Adrenal gland (tissue), 19 donors: ENCODE data around the gene DVL3. TPM values are rescaled to one million over a fixed set of nuclear protein-coding genes. Genes with fewer than 3 reads are reported as not detected.

Source experiments
- DNase-seq, 7 donors: peaks; one replicate each; pipeline ENCODE4 v3.0.0-alpha.2; 2019 to 2020
- H3K27ac ChIP-seq, 5 donors: fragments of 200-600 bp; sonication (generic) in 4 of 5; 1 replicate in 3 of 5; 2 replicates in 2 of 5; pipeline versions ENCODE4 v1.5.1 to v1.8.0; 2016 to 2020; ENCODE audit warnings: mild to moderate bottlenecking in 1 of 5
- H3K27me3 ChIP-seq: fragments of 200-600 bp; 2 replicates; pipeline ENCODE4 v1.8.0; 2021
- H3K36me3 ChIP-seq, 2 donors: fragments of 200-600 bp; replicated peaks in 1 of 2; 1 replicate in 1 of 2; 2 replicates in 1 of 2; pipeline versions ENCODE4 v1.5.1 to v1.8.0; 2018 to 2022
- H3K4me1 ChIP-seq, 2 donors: fragments of 200-600 bp; replicated peaks in 1 of 2; 1 replicate in 1 of 2; 2 replicates in 1 of 2; pipeline versions ENCODE4 v1.5.1 to v1.8.0; 2018 to 2021
- H3K4me3 ChIP-seq, 4 donors: fragments of 200-600 bp; sonication (generic) in 3 of 4; one replicate each; pipeline ENCODE4 v1.5.1; 2016 to 2018
- H3K9me3 ChIP-seq, 3 donors: fragments of 200-600 bp; sonication (generic) in 1 of 3; replicated peaks in 1 of 3; 1 replicate in 2 of 3; 2 replicates in 1 of 3; pipeline versions ENCODE4 v1.5.1 to v1.8.0; 2016 to 2021
- POLR2A ChIP-seq, 2 donors: fragments of 450-650 bp; IDR thresholded peaks; one replicate each; pipeline ENCODE4 v1.6.1; 2017; ENCODE audit warnings: antibody characterized with exemption in 2 of 2, mild to moderate bottlenecking in 2 of 2, moderate library complexity in 1 of 2
- WGBS, 4 donors: extraction: QIAGEN DNeasy Blood & Tissue Kit in 2 of 4; methylation state at CpG; one replicate each; pipeline versions ENCODE4 v1.1.5 to v1.1.7; 2013 to 2017; 5-methylcytosine and 5-hydroxymethylcytosine counted together
- intact Hi-C, 2 donors: fragments of 100-400 bp; cut with DNase I; formaldehyde crosslinking; loops; one replicate each; pipeline versions ENCODE4 v1.14.1 to v1.15.0; 2022 to 2023
- long read RNA-seq, 10 donors: library from polyadenylated mRNA in 3 of 10; unstranded in 2 of 10; stranded (forward) in 1 of 10; transcript quantifications; one replicate each; pipeline ENCODE4 v2.0.0 and lab custom pipeline, GENCODE V29; 2021 to 2026
- polyA plus RNA-seq, 3 donors: library from polyadenylated mRNA; stranded (reverse); fragments of 200-250 nt in 2 of 3; fragments of 350-450 nt in 1 of 3; fragmentation: Illumina TruSeq in 1 of 3; extraction: RNeasy Lipid Tissue Mini Kit (QIAGEN cat#74804) in 1 of 3; gene quantifications; one replicate each; pipeline ENCODE4 v1.2.3, GENCODE V29; 2013 to 2014
- total RNA-seq, 9 donors: library from RNA; depleted of rRNA in 4 of 9; stranded (reverse); fragments of >200 nt in 4 of 9; fragments of 120-200 nt in 1 of 9; fragmentation: NEBNext Ultra II Directional in 1 of 9; extraction: Animal tissue kit (Norgen Biotek cat#: 25700) in 1 of 9; gene quantifications; one replicate each; pipeline versions ENCODE4 v1.1.0 to v1.2.4, GENCODE V29; 2013 to 2023
- TF ChIP-seq, protein P1 (sequence below), 6 experiments: fragments of 450-650 bp in 4 of 6; fragments of 200-600 bp in 2 of 6; sonication (generic) in 1 of 6; IDR thresholded peaks; 1 replicate in 5 of 6; 2 replicates in 1 of 6; pipeline versions ENCODE4 v1.5.1 to v1.8.0; 2016 to 2021; ENCODE audit warnings: antibody characterized with exemption in 6 of 6, mild to moderate bottlenecking in 2 of 6, moderate library complexity in 1 of 6
- donor health status: healthy with polysubstance abuse.
- donor health status: Bipolar disorder and iron deficiency.
- donor health status: DM: yes; HTN: yes; CAD: no.
- donor health status: DM: no; HTN: no; CAD: no.
- donor health status: DM: no; HTN: no; CAD: no.
- donor health status: DM: yes; HTN: yes; CAD: no.

The DVL3 gene
- total RNA-seq: 10 to 100 TPM; 34.1 to 94.1 (median 64.2) TPM
- polyA plus RNA-seq: 10 to 100 TPM; 45.8 to 92.9 (median 69.8) TPM
- long read RNA-seq, donor 1, full-length matches to known transcripts: 5 of 5 reads
- long read RNA-seq, donor 1, partial matches to known transcripts: 0 of 5 reads
- long read RNA-seq, donor 1, other reads (novel, unspliced or antisense): 0 of 5 reads
- long read RNA-seq, donor 2, full-length matches to known transcripts: 6 of 11 reads
- long read RNA-seq, donor 2, partial matches to known transcripts: 5 of 11 reads
- long read RNA-seq, donor 2, other reads (novel, unspliced or antisense): 0 of 11 reads
- long read RNA-seq, donor 3, full-length matches to known transcripts: 3 of 9 reads
- long read RNA-seq, donor 3, partial matches to known transcripts: 6 of 9 reads
- long read RNA-seq, donor 3, other reads (novel, unspliced or antisense): 0 of 9 reads
- long read RNA-seq, donor 4, full-length matches to known transcripts: 1 of 6 reads
- long read RNA-seq, donor 4, partial matches to known transcripts: 4 of 6 reads
- long read RNA-seq, donor 4, other reads (novel, unspliced or antisense): 1 of 6 reads
- long read RNA-seq, donor 5, full-length matches to known transcripts: 131 of 187 reads
- long read RNA-seq, donor 5, partial matches to known transcripts: 14 of 187 reads
- long read RNA-seq, donor 5, other reads (novel, unspliced or antisense): 42 of 187 reads
- long read RNA-seq, donor 6, partial matches to known transcripts: 4 of 4 reads
- long read RNA-seq, donor 6, other reads (novel, unspliced or antisense): 0 of 4 reads
- long read RNA-seq, donor 7, full-length matches to known transcripts: 3 of 3 reads
- long read RNA-seq, donor 7, partial matches to known transcripts: 0 of 3 reads
- long read RNA-seq, donor 7, other reads (novel, unspliced or antisense): 0 of 3 reads
- long read RNA-seq, donor 8, full-length matches to known transcripts: 16 of 24 reads
- long read RNA-seq, donor 8, partial matches to known transcripts: 8 of 24 reads
- long read RNA-seq, donor 8, other reads (novel, unspliced or antisense): 0 of 24 reads
- long read RNA-seq, donor 9, full-length matches to known transcripts: 3 of 24 reads
- long read RNA-seq, donor 9, partial matches to known transcripts: 21 of 24 reads
- long read RNA-seq, donor 9, other reads (novel, unspliced or antisense): 0 of 24 reads
- long read RNA-seq, donor 10, full-length matches to known transcripts: 4 of 4 reads
- long read RNA-seq, donor 10, partial matches to known transcripts: 0 of 4 reads
- long read RNA-seq, donor 10, other reads (novel, unspliced or antisense): 0 of 4 reads

DNA sequence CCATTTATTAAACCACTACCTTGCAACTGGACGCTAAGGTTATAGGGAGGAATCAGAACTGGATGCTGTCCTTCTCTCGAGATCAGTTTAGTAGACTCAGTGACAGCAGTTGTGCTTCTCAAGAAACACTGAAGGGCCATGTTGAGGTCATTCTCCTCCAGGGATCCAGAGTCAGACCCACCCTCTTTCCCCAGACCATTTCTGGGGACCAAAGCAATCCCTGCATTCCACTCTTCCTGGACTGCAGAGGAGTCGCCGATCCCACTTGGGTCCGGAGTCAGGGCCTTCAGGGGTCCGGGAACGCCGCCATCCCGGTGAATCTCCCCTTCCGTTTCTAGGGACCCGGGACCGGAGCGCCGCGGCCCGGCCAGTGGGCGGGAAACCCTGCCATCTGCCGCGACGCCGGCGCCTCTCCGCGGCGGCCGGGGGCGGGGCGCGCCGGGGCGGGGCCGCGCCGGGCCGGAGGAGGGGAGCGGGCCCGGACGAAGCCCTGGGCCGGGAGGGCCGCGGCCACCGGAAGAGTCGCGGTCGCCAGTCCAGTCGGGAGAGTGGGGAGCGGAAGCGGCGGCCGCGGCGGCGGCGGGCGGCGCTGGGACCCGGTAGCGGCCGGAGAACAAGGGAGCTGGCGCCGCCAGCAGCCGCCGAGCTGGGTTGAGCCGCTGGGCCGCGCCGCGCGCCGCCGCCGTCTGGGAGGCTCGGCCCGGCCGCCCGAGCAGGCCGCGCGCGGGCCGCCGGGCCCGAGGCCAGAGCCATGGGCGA lies at the start of gene DVL3:
Gene DVL3 (plus strand): TSS at position 493 of the 759 bp plus-strand sequence. CDS start 259 bp downstream, at position 752.
- H3K4me3 ChIP-seq: peak within 1 kb of the TSS; percentile 72 to 98 (median 84)
- intact Hi-C loops: no loop called here
- peaks cover 24 to 33% of the 10 kb centered on the region in 2 donors for H3K4me1 ChIP-seq
- H3K36me3 ChIP-seq: no peaks in the 10 kb centered on the region
- H3K27ac ChIP-seq: peak within 1 kb of the TSS; percentile 48 to 95 (median 87)
- TF ChIP-seq, protein P1, sequence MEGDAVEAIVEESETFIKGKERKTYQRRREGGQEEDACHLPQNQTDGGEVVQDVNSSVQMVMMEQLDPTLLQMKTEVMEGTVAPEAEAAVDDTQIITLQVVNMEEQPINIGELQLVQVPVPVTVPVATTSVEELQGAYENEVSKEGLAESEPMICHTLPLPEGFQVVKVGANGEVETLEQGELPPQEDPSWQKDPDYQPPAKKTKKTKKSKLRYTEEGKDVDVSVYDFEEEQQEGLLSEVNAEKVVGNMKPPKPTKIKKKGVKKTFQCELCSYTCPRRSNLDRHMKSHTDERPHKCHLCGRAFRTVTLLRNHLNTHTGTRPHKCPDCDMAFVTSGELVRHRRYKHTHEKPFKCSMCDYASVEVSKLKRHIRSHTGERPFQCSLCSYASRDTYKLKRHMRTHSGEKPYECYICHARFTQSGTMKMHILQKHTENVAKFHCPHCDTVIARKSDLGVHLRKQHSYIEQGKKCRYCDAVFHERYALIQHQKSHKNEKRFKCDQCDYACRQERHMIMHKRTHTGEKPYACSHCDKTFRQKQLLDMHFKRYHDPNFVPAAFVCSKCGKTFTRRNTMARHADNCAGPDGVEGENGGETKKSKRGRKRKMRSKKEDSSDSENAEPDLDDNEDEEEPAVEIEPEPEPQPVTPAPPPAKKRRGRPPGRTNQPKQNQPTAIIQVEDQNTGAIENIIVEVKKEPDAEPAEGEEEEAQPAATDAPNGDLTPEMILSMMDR (IDR thresholded peaks at IDR 0.05): no peak
- peak; percentile 61 to 65 for TF ChIP-seq POLR2A (IDR thresholded peaks at IDR 0.05)
- no peaks in the 10 kb centered on the region for H3K9me3 ChIP-seq
- peak; percentile 63 to 75 (median 69) for DNase-seq
- H3K27me3 ChIP-seq: no peaks in the 10 kb centered on the region
- 1 to 2% (median 1%) methylated on average over 12 to 84 of the region's 84 CpGs for WGBS, 4 donors

DNA sequence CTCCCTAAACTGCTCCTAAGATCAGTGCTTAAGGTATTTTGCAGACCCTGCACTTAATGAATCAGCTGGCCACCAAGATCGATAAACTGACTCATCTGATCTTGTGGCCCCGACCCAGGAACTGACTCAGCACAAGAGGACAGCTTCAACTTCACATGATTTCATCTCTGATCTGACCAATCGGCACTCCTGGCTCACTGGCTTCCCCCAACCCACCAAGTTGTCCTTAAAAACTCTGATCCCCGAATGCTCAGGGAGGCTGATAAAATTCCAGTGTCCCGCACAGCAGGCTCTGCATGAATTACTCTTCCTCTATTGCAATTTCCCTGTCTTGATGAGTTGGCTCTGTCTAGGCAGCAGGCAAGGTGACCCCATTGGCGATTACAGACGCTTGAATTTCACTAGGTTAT lies 44.9 kb upstream of the DVL3 start:
- H3K27me3 ChIP-seq: no peaks in the 10 kb centered on the region
- no peaks in the 10 kb centered on the region for H3K9me3 ChIP-seq
- no peak overlapping the region for H3K4me3 ChIP-seq
- peaks cover 0 to 6% of the 10 kb centered on the region in 2 donors for H3K4me1 ChIP-seq
- no peak overlapping the region for H3K27ac ChIP-seq
- 26 to 36% (median 34%) methylated on average over 6 to 7 of the region's 7 CpGs for WGBS, 4 donors
- DNase-seq: peak; percentile 27 to 71 (median 53)
- intact Hi-C loops: loop anchor here in 1 of 2 donors (10.0 kb wide), 1 partner anchor 66 kb away; no protein-coding TSS in a partner anchor
- no peaks in the 10 kb centered on the region for H3K36me3 ChIP-seq
- TF ChIP-seq, protein P1 (IDR thresholded peaks at IDR 0.05): no peak
- no peak for TF ChIP-seq POLR2A (IDR thresholded peaks at IDR 0.05)

DNA sequence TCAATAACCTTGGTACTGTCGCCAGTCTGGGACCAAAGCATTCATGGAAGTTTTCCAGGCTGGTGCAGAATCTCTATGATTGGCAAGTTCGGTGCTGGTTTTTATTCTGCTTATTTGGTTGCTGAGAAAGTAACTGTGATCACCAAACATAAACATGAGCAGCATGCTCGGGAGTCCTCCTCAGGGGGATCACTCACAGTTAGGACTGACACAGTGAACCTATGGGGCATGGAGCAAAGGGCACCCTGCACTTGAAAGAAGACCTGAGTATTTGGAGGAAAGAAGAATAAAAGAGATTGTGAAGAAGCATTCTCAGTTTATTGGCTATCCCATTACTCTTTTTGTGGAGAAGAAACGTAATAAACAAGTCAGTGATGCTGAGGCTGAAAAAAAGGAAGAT lies 39.2 kb upstream of the DVL3 start:
- 79 to 86% (median 84%) methylated on average over 4 of the region's 4 CpGs for WGBS, 4 donors
- Histone ChIP-seq H3K36me3 (no peaks in the 10 kb centered on the region), H3K27ac (no peak overlapping the region), H3K27me3 (no peaks in the 10 kb centered on the region), H3K4me3 (no peak overlapping the region), H3K9me3 (no peaks in the 10 kb centered on the region), H3K4me1 (no peaks in the 10 kb centered on the region)
- TF ChIP-seq POLR2A (IDR thresholded peaks at IDR 0.05): no peak
- TF ChIP-seq, protein P1 (IDR thresholded peaks at IDR 0.05): no peak
- no peak for DNase-seq
- intact Hi-C loops: loop anchor here in 1 of 2 donors (10.0 kb wide), 1 partner anchor 71 kb away; no protein-coding TSS in a partner anchor
